OCI-LY3 (cell line): ENCODE results near the gene PLLP.

Experiments
- H2AFZ ChIP-seq: fragments of 200-600, 300-600 bp; shearing (Covaris generic); 2 replicates; pipeline ENCODE4 v1.6.0; 2014; ENCODE audit warnings: antibody characterized with exemption, low read depth, low read length
- H3K27ac ChIP-seq: fragments of 200-600, 300-600 bp; sonication (generic); 2 replicates; pipeline ENCODE4 v1.5.1; 2014; ENCODE audit warnings: mild to moderate bottlenecking, low read length, moderate library complexity, mixed read lengths
- H3K27me3 ChIP-seq: fragments of 200-600, 300-600 bp; sonication (generic); 2 replicates; pipeline ENCODE4 v1.6.1; 2014; ENCODE audit warnings: low read depth, low read length, mixed read lengths
- H3K36me3 ChIP-seq: fragments of 200-600, 300-600 bp; sonication (generic); replicated peaks from 2 replicates; pipeline ENCODE3; 2014; ENCODE audit warnings: low read depth, low read length, mixed read lengths
- H3K4me1 ChIP-seq: fragments of 300-600, 200-600 bp; sonication (generic); 2 replicates; pipeline ENCODE4 v1.6.1; 2014; ENCODE audit warnings: low read length, mixed read lengths
- H3K4me2 ChIP-seq: fragments of 200-600, 300-600 bp; sonication (generic); 2 replicates; pipeline ENCODE4 v1.6.1; 2014; ENCODE audit warnings: low read length, mixed read lengths
- H3K4me3 ChIP-seq: fragments of 300-600, 200-600 bp; sonication (generic); 2 replicates; pipeline ENCODE4 v1.5.1; 2014; ENCODE audit warnings: antibody characterized with exemption, mild to moderate bottlenecking, low read length, moderate library complexity
- H3K79me2 ChIP-seq: fragments of 300-600, 200-600 bp; shearing (Covaris generic); 2 replicates; pipeline ENCODE4 v1.6.1; 2014; ENCODE audit warnings: mild to moderate bottlenecking, low read length, mixed read lengths
- H3K9ac ChIP-seq: fragments of 300-600, 200-600 bp; shearing (Covaris generic); 2 replicates; pipeline ENCODE4 v1.6.0; 2014; ENCODE audit warnings: mild to moderate bottlenecking, low read length, moderate library complexity
- H3K9me3 ChIP-seq: fragments of 200-600, 300-600 bp; shearing (Covaris generic); 2 replicates; pipeline ENCODE4 v1.6.1; 2014; ENCODE audit warnings: low read length, mixed read lengths; ENCODE audit not compliant: insufficient read depth
- H4K20me1 ChIP-seq: fragments of 200-600, 300-600 bp; sonication (generic); 2 replicates; pipeline ENCODE4 v1.6.1; 2016; ENCODE audit warnings: low read length, mixed read lengths; ENCODE audit not compliant: insufficient read depth
- CTCF ChIP-seq: fragments of 200-600, 300-600 bp; sonication (generic); IDR thresholded peaks from 2 replicates; pipeline ENCODE4 v1.5.1; 2014; ENCODE audit warnings: antibody characterized with exemption, low read length, low read depth
- EZH2phosphoT487 ChIP-seq: fragments of 200-600 bp; shearing (Covaris generic); IDR thresholded peaks from 2 replicates; pipeline ENCODE4 v1.6.1; 2018; ENCODE audit warnings: antibody characterized with exemption, mixed run types, low read depth

The PLLP gene

DNA sequence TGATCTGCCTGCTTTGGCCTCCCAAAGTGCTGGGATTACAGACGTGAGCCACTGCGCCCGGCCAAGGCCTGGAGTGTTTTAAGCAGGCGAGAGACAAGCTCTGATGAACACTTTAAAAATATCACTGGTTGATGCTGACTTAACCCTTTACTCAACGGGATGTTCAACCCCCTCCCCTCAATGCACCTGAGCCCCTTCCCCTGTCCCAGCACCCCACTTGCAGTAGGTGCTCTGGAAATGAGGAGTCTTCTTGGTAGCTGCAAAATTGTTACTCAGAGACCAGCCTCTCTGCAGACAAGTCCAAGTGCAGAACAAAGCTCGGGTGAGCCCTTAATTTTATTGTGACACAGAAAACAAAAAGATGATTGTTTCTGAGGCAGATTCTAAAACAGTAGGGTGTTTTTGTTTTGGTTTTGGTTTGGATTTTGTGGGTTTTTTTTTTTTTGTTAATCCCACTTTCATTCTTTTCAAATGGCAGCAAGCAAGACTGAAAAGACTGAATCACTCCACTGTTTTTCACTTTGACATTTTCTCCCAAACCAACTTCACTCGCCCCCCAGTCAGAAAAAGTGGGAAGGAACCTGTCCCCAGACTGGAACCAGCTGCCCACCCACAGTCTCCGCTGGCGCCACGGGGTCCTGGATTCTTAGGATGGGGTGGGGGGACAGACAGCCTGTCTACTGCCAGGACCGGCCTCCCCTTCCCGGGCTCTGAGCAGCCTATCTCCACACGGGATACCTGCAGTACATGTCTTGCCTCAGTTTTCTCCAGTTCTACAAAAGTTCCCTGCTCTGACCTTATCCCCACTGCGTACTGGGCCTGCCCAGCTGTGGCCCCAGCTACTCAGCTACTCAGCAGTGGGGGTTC, 5.2 kb upstream of the PLLP start:
- no peak for TF ChIP-seq EZH2phosphoT487
- TF ChIP-seq CTCF = no peak
- no peak overlapping the region for H3K4me2 ChIP-seq
- no peak overlapping the region for H3K27ac ChIP-seq

GRCh38 chr16:57285379-57285778, 907 bp upstream of the PLLP start:
- TF ChIP-seq EZH2phosphoT487 (no peak), CTCF (no peak)
- no peak overlapping the region for H3K4me3 ChIP-seq

More for the DNA sequence above, 5.2 kb upstream of the PLLP start:
- Histone ChIP-seq H3K9me3 (no peaks in the 10 kb centered on the region), H4K20me1 (no peaks in the 10 kb centered on the region), H3K27me3 (no peaks in the 10 kb centered on the region), H3K4me1 (no peaks in the 10 kb centered on the region; the same call in 1 of the 2 replicates), H3K4me3 (no peak overlapping the region), H3K36me3 (no peaks in the 10 kb centered on the region), H3K9ac (no peak overlapping the region), H2AFZ (no peak overlapping the region), H3K79me2 (no peaks in the 10 kb centered on the region)

DNA sequence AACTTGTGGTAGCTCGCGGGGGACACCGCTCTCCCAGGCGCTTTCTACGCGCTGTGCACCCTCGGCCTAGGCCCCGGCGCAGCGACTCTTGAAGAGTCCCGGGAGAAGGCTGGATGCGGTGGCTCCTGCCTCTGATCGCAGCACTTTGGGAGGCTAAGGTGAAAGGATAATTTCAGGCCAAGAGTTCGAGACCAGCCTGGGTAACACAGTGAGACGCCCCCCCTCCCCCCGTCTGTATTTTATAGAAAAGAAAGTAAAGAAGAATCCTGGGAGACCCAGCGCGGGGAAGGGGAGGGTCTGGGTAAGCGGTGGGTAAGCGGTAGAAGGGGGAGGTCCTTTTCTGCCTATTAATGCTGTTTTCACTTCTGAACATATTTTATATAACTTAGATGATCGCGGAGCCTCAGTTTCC, 486 bp upstream of the PLLP start:
- H3K27ac ChIP-seq = no peak overlapping the region
- H3K9ac ChIP-seq = no peak overlapping the region
- H3K4me3 ChIP-seq = no peak overlapping the region
- no peaks in the 10 kb centered on the region for H4K20me1 ChIP-seq
- no peaks in the 10 kb centered on the region; the same call in 1 of the 2 replicates for H3K4me1 ChIP-seq
- no peaks in the 10 kb centered on the region for H3K36me3 ChIP-seq
- no peak overlapping the region for H2AFZ ChIP-seq
- no peak for TF ChIP-seq EZH2phosphoT487
- no peak for TF ChIP-seq CTCF
- peaks cover 8% of the 10 kb centered on the region for H3K27me3 ChIP-seq
- no peaks in the 10 kb centered on the region for H3K79me2 ChIP-seq
- no peaks in the 10 kb centered on the region for H3K9me3 ChIP-seq
- H3K4me2 ChIP-seq = no peak overlapping the region

More at GRCh38 chr16:57285379-57285778, 907 bp upstream of the PLLP start:
- no peaks in the 10 kb centered on the region; the same call in 1 of the 2 replicates for H3K4me1 ChIP-seq
- no peak overlapping the region for H3K4me2 ChIP-seq
- H3K27ac ChIP-seq = no peak overlapping the region
- no peaks in the 10 kb centered on the region for H3K36me3 ChIP-seq
- no peaks in the 10 kb centered on the region for H3K79me2 ChIP-seq
- no peaks in the 10 kb centered on the region for H4K20me1 ChIP-seq
- no peak overlapping the region for H3K9ac ChIP-seq
- peaks cover 7% of the 10 kb centered on the region for H3K27me3 ChIP-seq
- no peaks in the 10 kb centered on the region for H3K9me3 ChIP-seq
- no peak overlapping the region for H2AFZ ChIP-seq

- H2AFZ ChIP-seq = no peak overlapping the region
- no peak overlapping the region for H3K9ac ChIP-seq
- no peaks in the 10 kb centered on the region for H4K20me1 ChIP-seq
- no peaks in the 10 kb centered on the region for H3K36me3 ChIP-seq
- no peak overlapping the region for H3K4me3 ChIP-seq
- no peaks in the 10 kb centered on the region for H3K9me3 ChIP-seq
- peaks cover 11% of the 10 kb centered on the region for H3K27me3 ChIP-seq
- H3K4me2 ChIP-seq = no peak overlapping the region
- no peaks in the 10 kb centered on the region; the same call in 1 of the 2 replicates for H3K4me1 ChIP-seq
- no peak for TF ChIP-seq CTCF
- TF ChIP-seq EZH2phosphoT487 = no peak
- H3K79me2 ChIP-seq = no peaks in the 10 kb centered on the region
- H3K27ac ChIP-seq = no peak overlapping the region
Measured at GRCh38 chr16:57283959-57284208, 588 bp downstream of the PLLP start.
